Stimulated activated CD8-positive, alpha-beta memory T cell treated with anti-CD3 and anti-CD28 coated beads, Interleukin-7, amount 100 ng/mL, for 48 hours (primary cell): ENCODE data around the gene ALPK3.

ENCODE experiments used
- DNase-seq, 2 donors: peaks; one replicate each; pipeline ENCODE4 v3.0.0-alpha.2; 2020; ENCODE audit warnings: low read depth in 1 of 2; ENCODE audit errors: extremely low read depth in 1 of 2

The ALPK3 gene

GRCh38 chr15:84816694-84817465, at the start of gene ALPK3:
TSS of gene ALPK3 (plus strand) at chr15:84817356. CDS start at chr15:84817453, 97 bp downstream.
- no peak for DNase-seq

GRCh38 chr15:84772031-84772430, 45.1 kb upstream of the ALPK3 start:
- DNase-seq = no peak

GRCh38 chr15:84772467-84772866, 44.7 kb upstream of the ALPK3 start:
- no peak for DNase-seq

- no peak for DNase-seq
Observed at GRCh38 chr15:84773716-84774115, 43.4 kb upstream of the ALPK3 start.

- no peak for DNase-seq
Observed at GRCh38 chr15:84775867-84776449, 41.2 kb upstream of the ALPK3 start.

GRCh38 chr15:84778194-84778593, 39.0 kb upstream of the ALPK3 start:
- DNase-seq = no peak

- no peak for DNase-seq
Observed at GRCh38 chr15:84780492-84780891, 36.7 kb upstream of the ALPK3 start.

GRCh38 chr15:84781495-84781894, 35.7 kb upstream of the ALPK3 start:
- DNase-seq = no peak

- no peak for DNase-seq
Observed at GRCh38 chr15:84782346-84782745, 34.8 kb upstream of the ALPK3 start.

GRCh38 chr15:84783493-84784251, 33.5 kb upstream of the ALPK3 start:
- no peak for DNase-seq

- no peak for DNase-seq
Observed at GRCh38 chr15:84784262-84784661, 32.9 kb upstream of the ALPK3 start.

GRCh38 chr15:84785053-84785452, 32.1 kb upstream of the ALPK3 start:
- DNase-seq = no peak

- no peak for DNase-seq
Observed at GRCh38 chr15:84788500-84788899, 28.7 kb upstream of the ALPK3 start.

- no peak for DNase-seq
Observed at GRCh38 chr15:84789762-84790161, 27.4 kb upstream of the ALPK3 start.

- DNase-seq = no peak
Observed at GRCh38 chr15:84790676-84791075, 26.5 kb upstream of the ALPK3 start.

- no peak for DNase-seq
Observed at GRCh38 chr15:84791763-84792162, 25.4 kb upstream of the ALPK3 start.

- no peak for DNase-seq
Observed at GRCh38 chr15:84793431-84794161, 23.6 kb upstream of the ALPK3 start.

GRCh38 chr15:84794162-84794547, 23.0 kb upstream of the ALPK3 start:
- DNase-seq = no peak

- DNase-seq = no peak
Observed at GRCh38 chr15:84795186-84795585, 22.0 kb upstream of the ALPK3 start.

GRCh38 chr15:84797212-84797611, 19.9 kb upstream of the ALPK3 start:
- DNase-seq = no peak

GRCh38 chr15:84797801-84798200, 19.4 kb upstream of the ALPK3 start:
- DNase-seq = no peak
